K562 (cell line): Measurements from ENCODE around the gene IL12RB2. TPM values are rescaled to one million over a fixed set of nuclear protein-coding genes. Genes with fewer than 3 reads are reported as not detected.
A peak's percentile ranks its signal among the peaks of the same experiment; 100 is the strongest.

Source experiments
- CBFA2T2 ChIP-seq: fragments of 450-650 bp; conservative IDR thresholded peaks from 2 replicates; pipeline ENCODE4 v1.6.1; 2017; ENCODE audit warnings: mild to moderate bottlenecking
- CBX3 ChIP-seq, 2 experiments: IDR thresholded peaks; 1 replicate in 1 of 2; 2 replicates in 1 of 2; pipeline ENCODE4 v1.6.1; 2012; ENCODE audit warnings: inconsistent platforms in 2 of 2, low read length in 2 of 2, borderline replicate concordance in 1 of 2, control low read depth in 1 of 2
- CEBPB ChIP-seq: fragments of 450-650 bp; IDR thresholded peaks from 2 replicates; pipeline ENCODE4 v1.6.1; 2016; ENCODE audit warnings: missing genetic modification characterization, missing compliant biosample characterization
- E2F3 ChIP-seq: fragments of 250-450 bp; sonication (Bioruptor Pico); IDR thresholded peaks from 2 replicates; pipeline ENCODE4 v1.4.0; 2020; ENCODE audit warnings: mild to moderate bottlenecking
- E2F4 ChIP-seq: sonication (generic); formaldehyde crosslinking; IDR thresholded peaks from 2 replicates; pipeline ENCODE4 v1.8.0; 2022; ENCODE audit warnings: mild to moderate bottlenecking, low read depth, missing genetic modification reagents
- FOXJ2 ChIP-seq: fragments of 200-800 bp; sonication (Bioruptor generic); IDR thresholded peaks from 2 replicates; pipeline ENCODE4 v1.6.1; 2016; ENCODE audit warnings: missing genetic modification characterization, missing compliant biosample characterization
- GABPA ChIP-seq: fragments of 200-800 bp; sonication (Bioruptor generic); conservative IDR thresholded peaks from 2 replicates; pipeline ENCODE4 v1.6.1; 2016; ENCODE audit warnings: low read depth, missing genetic modification characterization, missing compliant biosample characterization
- HNRNPUL1 ChIP-seq: fragments of 200-400 bp; formaldehyde crosslinking; IDR thresholded peaks from 2 replicates; pipeline ENCODE4 v1.6.1; 2017; ENCODE audit warnings: low read length
- MCM7 ChIP-seq, 2 experiments: fragments of 450-650 bp; IDR thresholded peaks; 2 replicates each; pipeline ENCODE4 v1.6.1; 2016 to 2018
- PRDM10 ChIP-seq: fragments of 450-650 bp; IDR thresholded peaks from 2 replicates; pipeline ENCODE4 v1.6.1; 2018; ENCODE audit not compliant: partially characterized antibody
- RBFOX2 ChIP-seq: fragments of 200-400 bp; formaldehyde crosslinking; IDR thresholded peaks from 2 replicates; pipeline ENCODE4 v1.6.1; 2017; ENCODE audit warnings: low read depth, mild to moderate bottlenecking, low read length, moderate library complexity
- SMARCA5 ChIP-seq: fragments of 450-650 bp; IDR thresholded peaks from 2 replicates; pipeline ENCODE4 v1.6.1; 2016
- TOE1 ChIP-seq, 2 experiments: fragments of 450-650 bp in 1 of 2; sonication (generic) in 1 of 2; formaldehyde crosslinking in 1 of 2; IDR thresholded peaks; 2 replicates each; pipeline versions ENCODE4 v1.7.1 to v1.8.0; 2016 to 2022; ENCODE audit warnings: borderline replicate concordance in 2 of 2, mild to moderate bottlenecking in 2 of 2, antibody characterized with exemption in 1 of 2, inconsistent platforms in 1 of 2, low read depth in 1 of 2, missing genetic modification reagents in 1 of 2, moderate library complexity in 1 of 2
- ZFP91 ChIP-seq: sonication (generic); formaldehyde crosslinking; IDR thresholded peaks from 2 replicates; pipeline ENCODE4 v1.8.0; 2022; ENCODE audit warnings: mild to moderate bottlenecking, missing genetic modification reagents
- ZNF395 ChIP-seq: fragments of 200-800 bp; sonication (Bioruptor generic); IDR thresholded peaks from 2 replicates; pipeline ENCODE4 v1.6.1; 2017; ENCODE audit warnings: missing genetic modification characterization, missing compliant biosample characterization
- ZSCAN32 ChIP-seq: fragments of 450-650 bp; formaldehyde crosslinking; IDR thresholded peaks from 2 replicates; pipeline ENCODE4 v1.4.0; 2020; ENCODE audit warnings: mild to moderate bottlenecking, moderate library complexity
- polyA plus RNA-seq, 8 experiments: library from polyadenylated mRNA; depleted of rRNA in 4 of 8; stranded (reverse) in 5 of 8; unstranded in 3 of 8; fragments of >200 nt; fragmentation: Nextera tagmentation in 2 of 8; fragmentation: Illumina TruSeq in 1 of 8; extraction: Ambion mirVana in 2 of 8; extraction: Trizol in 1 of 8; gene quantifications; 2 replicates each; pipeline versions ENCODE4 v1.2.1 to v1.2.3, GENCODE V29; 2011 to 2014; ENCODE audit warnings: inconsistent platforms in 1 of 8, missing spikeins in 1 of 8
- total RNA-seq, 7 experiments: library from RNA; depleted of rRNA in 6 of 7; stranded (reverse); fragments of >200 nt in 6 of 7; fragmentation: Illumina TruSeq in 2 of 7; extraction: Trizol in 2 of 7; gene quantifications; 2 replicates each; pipeline versions ENCODE4 v1.2.1 to v1.2.3, GENCODE V29; 2011 to 2021; ENCODE audit warnings: low replicate concordance in 1 of 7
- TF ChIP-seq, protein P1 (sequence below): fragments of 450-650 bp; IDR thresholded peaks from 2 replicates; pipeline ENCODE4 v1.6.1; 2016; ENCODE audit warnings: low read depth, mild to moderate bottlenecking, moderate library complexity
- TF ChIP-seq, protein P2 (sequence below): fragments of 250-450 bp; sonication (Bioruptor Pico); IDR thresholded peaks from 2 replicates; pipeline ENCODE4 v1.5.0; 2021

IL12RB2 gene
- total and polyA plus RNA-seq, 9 of the 15 experiments (the other 6 are each of a cell fraction or from before 2014, with no cell fraction given): 0.39 to 3.3 (median 1.9) TPM

GRCh38 chr1:67431869-67432578 lies 124.4 kb downstream of the IL12RB2 start (continued):
- TF ChIP-seq ZFP91 (CRISPR knock-in tag) (no peak), E2F4 (no peak), FOXJ2 (tag) (no peak), ZSCAN32 (CRISPR knock-in tag) (no peak), PRDM10 (peak; percentile 73), HNRNPUL1 (no peak), RBFOX2 (no peak), E2F3 (CRISPR knock-in tag) (no peak), MCM7 (IDR thresholded peaks at IDR 0.05) (no peak), CBFA2T2 (no peak), GABPA (tag) (no peak), CBX3 (IDR thresholded peaks at IDR 0.05; ENCODE audit: borderline replicate concordance in 1 of 2, low read length in 2 of 2) (no peak), SMARCA5 (0 out of 2 replicates have a peak, but pooled peaks have one; percentile 55), TOE1 (IDR thresholded peaks at IDR 0.05; ENCODE audit: borderline replicate concordance) (0 out of 2 replicates have a peak, but pooled peaks have one; percentile 27), TOE1 (CRISPR knock-in tag; IDR thresholded peaks at IDR 0.05; ENCODE audit: borderline replicate concordance, low read depth) (no peak), CEBPB (tag) (peak; percentile 28; the same call in 1 of the 2 replicates), ZNF395 (CRISPR knock-in tag) (no peak)
- TF ChIP-seq, protein P1, sequence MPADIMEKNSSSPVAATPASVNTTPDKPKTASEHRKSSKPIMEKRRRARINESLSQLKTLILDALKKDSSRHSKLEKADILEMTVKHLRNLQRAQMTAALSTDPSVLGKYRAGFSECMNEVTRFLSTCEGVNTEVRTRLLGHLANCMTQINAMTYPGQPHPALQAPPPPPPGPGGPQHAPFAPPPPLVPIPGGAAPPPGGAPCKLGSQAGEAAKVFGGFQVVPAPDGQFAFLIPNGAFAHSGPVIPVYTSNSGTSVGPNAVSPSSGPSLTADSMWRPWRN: no peak
- TF ChIP-seq, protein P2, sequence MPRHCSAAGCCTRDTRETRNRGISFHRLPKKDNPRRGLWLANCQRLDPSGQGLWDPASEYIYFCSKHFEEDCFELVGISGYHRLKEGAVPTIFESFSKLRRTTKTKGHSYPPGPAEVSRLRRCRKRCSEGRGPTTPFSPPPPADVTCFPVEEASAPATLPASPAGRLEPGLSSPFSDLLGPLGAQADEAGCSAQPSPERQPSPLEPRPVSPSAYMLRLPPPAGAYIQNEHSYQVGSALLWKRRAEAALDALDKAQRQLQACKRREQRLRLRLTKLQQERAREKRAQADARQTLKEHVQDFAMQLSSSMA (CRISPR knock-in tag): no peak
